UCSD-AML1 (cell line): Measurements from ENCODE around the gene DNAJC1.

ENCODE experiments used
- DNase-seq: peaks from one replicate; lab custom pipeline; 2025; ENCODE audit not compliant: unreplicated experiment; lab: John Stamatoyannopoulos, UW

The DNAJC1 gene

GRCh38 chr10:21771219-21771618, 232.3 kb downstream of the DNAJC1 start:
- no peak for DNase-seq

GRCh38 chr10:21769041-21769440, 234.5 kb downstream of the DNAJC1 start:
- DNase-seq: no peak

GRCh38 chr10:21764466-21765189, 238.9 kb downstream of the DNAJC1 start:
- DNase-seq: no peak

- DNase-seq: no peak
Observed at GRCh38 chr10:21760332-21760731, 243.2 kb downstream of the DNAJC1 start.

GRCh38 chr10:21759232-21759631, 244.3 kb downstream of the DNAJC1 start:
- DNase-seq: no peak

- no peak for DNase-seq
Observed at GRCh38 chr10:21758696-21759095, 244.8 kb downstream of the DNAJC1 start.

GRCh38 chr10:21758239-21758638, 245.3 kb downstream of the DNAJC1 start:
- no peak for DNase-seq

GRCh38 chr10:21757185-21757901, 246.2 kb downstream of the DNAJC1 start:
- no peak for DNase-seq

GRCh38 chr10:21756707-21757106, 246.8 kb downstream of the DNAJC1 start:
- DNase-seq: no peak

- DNase-seq: no peak
Observed at GRCh38 chr10:21754410-21755011, 249.0 kb downstream of the DNAJC1 start.

GRCh38 chr10:21753497-21754270, 249.8 kb downstream of the DNAJC1 start:
- DNase-seq: no peak

GRCh38 chr10:21751341-21752310, 251.9 kb downstream of the DNAJC1 start:
- DNase-seq: no peak

GRCh38 chr10:21750424-21750823, 253.1 kb downstream of the DNAJC1 start:
- no peak for DNase-seq

- DNase-seq: no peak
Observed at GRCh38 chr10:21749788-21750187, 253.7 kb downstream of the DNAJC1 start.

GRCh38 chr10:21747809-21748208, 255.7 kb downstream of the DNAJC1 start:
- no peak for DNase-seq

- no peak for DNase-seq
Observed at GRCh38 chr10:21746118-21746517, 257.4 kb downstream of the DNAJC1 start.

GRCh38 chr10:21744223-21744622, 259.3 kb downstream of the DNAJC1 start:
- DNase-seq: no peak

- no peak for DNase-seq
Observed at GRCh38 chr10:21742740-21743412, 260.7 kb downstream of the DNAJC1 start.

- DNase-seq: no peak
Observed at GRCh38 chr10:21740989-21741388, 262.5 kb downstream of the DNAJC1 start.

- DNase-seq: peak; percentile 47
Observed at GRCh38 chr10:21737106-21737505, 266.4 kb downstream of the DNAJC1 start.
